CD4-positive, alpha-beta T cell treated with Interleukin-6 at 100 ng/mL for 8 hours (primary cell): ENCODE results near the gene ROPN1.
"Not testable (repeated sequence)": the region's sequence is repeated elsewhere in the genome, so short reads cannot be mapped to it uniquely, and the experiment has no call there.

Experiments used
- DNase-seq: peaks from one replicate; pipeline ENCODE4 v3.0.0-alpha.2; 2020; ENCODE audit warnings: mixed read lengths, low spot score

ROPN1 gene

GRCh38 chr3:123993818-123994217 lies 1.9 kb upstream of the ROPN1 start:
- no peak for DNase-seq

GRCh38 chr3:123986427-123986826 lies 5.5 kb downstream of the ROPN1 start:
- DNase-seq = no peak

DNA sequence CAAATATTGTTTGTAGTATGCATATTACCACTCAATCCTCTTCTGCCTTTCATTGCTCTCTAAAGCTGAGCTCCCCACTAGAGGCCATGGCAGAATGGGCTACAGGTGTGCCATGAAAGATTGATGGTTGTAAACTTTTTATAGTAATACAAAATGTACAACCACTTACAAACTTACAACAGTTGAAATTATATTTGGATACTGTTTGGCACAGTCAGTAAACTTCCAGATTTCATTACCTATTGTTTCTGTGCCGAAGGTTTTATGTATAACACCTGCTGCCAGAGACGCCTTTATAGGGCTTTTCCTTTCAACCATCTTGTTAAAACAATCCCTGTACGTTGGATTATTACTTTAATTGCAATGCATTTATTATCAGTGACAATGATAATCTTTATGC lies 7.0 kb downstream of the ROPN1 start:
- DNase-seq = no peak

- no peak for DNase-seq
Observed at GRCh38 chr3:123984350-123984749, 7.6 kb downstream of the ROPN1 start.

GRCh38 chr3:123981317-123981716 lies 10.6 kb downstream of the ROPN1 start:
- not testable (repeated sequence) for DNase-seq

- DNase-seq = no peak
Observed at GRCh38 chr3:123980539-123980938, 11.4 kb downstream of the ROPN1 start.

- not testable (repeated sequence) for DNase-seq
Observed at GRCh38 chr3:123979525-123980501, 12.1 kb downstream of the ROPN1 start.

DNA sequence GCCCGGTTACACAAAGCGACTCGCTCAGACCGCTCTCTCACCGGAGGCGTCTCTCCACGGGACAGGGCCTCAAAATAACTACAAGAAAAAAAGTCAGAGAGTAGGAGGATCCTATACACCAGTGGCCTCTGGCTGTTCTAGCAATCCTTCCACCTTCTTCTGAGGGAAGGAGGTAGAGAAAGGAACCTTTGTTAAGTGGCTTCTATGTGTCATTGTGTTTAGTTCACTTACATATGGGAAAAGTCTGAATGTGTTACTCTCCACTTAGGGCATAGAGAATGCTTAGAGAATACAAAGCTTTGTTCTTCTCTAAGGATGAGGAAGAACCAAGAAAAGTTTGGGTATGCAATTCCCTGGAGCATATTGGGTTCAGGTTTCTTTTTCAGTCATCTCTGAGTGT lies 15.0 kb downstream of the ROPN1 start:
- not testable (repeated sequence) for DNase-seq

GRCh38 chr3:123976181-123976898 lies 15.6 kb downstream of the ROPN1 start:
- DNase-seq = not testable (repeated sequence)

DNA sequence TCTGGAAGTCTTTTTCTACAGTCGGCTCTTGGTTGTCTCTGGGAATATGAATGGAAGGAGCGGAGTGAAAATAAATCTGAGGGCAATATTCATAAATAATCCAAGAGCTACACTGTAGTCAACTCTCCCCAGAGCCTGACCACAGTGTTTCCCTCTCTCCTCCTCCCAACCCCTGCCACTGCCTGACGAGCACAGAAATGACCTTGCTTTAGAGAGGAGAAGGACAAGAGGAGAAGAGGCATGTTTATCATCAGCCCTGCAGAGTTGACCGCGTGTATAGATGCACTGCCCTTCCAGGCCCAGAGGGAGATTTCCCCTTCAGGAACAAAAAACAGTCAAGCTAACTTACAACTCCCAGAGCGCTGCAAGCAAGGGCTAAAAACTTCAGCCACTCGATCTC lies 16.9 kb downstream of the ROPN1 start:
- not testable (repeated sequence) for DNase-seq

- no peak for DNase-seq
Observed at GRCh38 chr3:123971406-123971805, 20.5 kb downstream of the ROPN1 start.

DNA sequence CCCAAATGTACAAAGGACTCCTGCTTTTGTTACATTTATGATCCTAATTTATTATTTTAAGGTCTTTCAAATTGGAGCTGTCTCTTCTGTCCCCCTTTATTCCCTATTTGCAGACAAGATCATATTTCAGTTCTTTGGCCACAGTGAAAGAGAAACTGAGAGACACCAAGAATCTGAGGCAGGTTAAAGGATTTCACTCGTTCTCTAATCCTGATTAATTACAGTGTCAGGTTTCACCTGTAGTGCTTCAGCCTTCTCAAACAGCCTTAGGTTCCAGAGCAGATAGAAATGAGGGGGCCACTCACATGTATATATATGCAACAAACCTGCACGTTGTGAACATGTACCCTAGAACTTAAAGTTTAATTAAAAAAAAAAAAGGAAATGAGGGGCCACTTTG lies 24.7 kb downstream of the ROPN1 start:
- not testable (repeated sequence) for DNase-seq

DNA sequence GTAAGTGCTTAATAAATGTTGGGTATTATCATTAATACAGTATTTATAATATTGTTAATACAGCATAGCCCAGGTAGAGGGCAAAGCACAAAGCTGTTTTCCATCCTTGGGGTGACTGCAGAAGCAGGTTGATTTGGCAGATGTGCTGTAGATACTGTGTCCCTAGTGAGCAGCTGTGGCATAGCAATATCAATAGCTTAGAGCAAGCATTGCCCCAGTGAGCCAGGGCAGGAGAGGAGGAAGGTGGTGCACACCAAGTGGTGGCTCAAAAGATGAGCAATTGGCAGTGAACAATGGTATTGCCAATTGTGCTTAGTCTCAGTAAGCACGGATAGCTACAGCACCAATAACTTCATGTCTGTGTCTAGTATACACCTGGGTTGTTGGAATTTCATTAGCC lies 25.1 kb downstream of the ROPN1 start:
- not testable (repeated sequence) for DNase-seq

- DNase-seq = not testable (repeated sequence)
Observed at GRCh38 chr3:123964793-123965192, 27.1 kb downstream of the ROPN1 start.

- no peak for DNase-seq
Observed at GRCh38 chr3:123961508-123961856, 30.4 kb downstream of the ROPN1 start.

GRCh38 chr3:123960781-123961507 lies 31.0 kb downstream of the ROPN1 start, which contains the start of gene CCDC14:
Gene CCDC14, minus strand, starts transcription at chr3:123961229. Its CDS starts 56 bp downstream, at chr3:123961173.
- peak; percentile 64 for DNase-seq

GRCh38 chr3:123953735-123954134 lies 38.2 kb downstream of the ROPN1 start:
- no peak for DNase-seq

GRCh38 chr3:123952844-123953520 lies 38.9 kb downstream of the ROPN1 start:
- DNase-seq = no peak

GRCh38 chr3:123951522-123952447 lies 40.1 kb downstream of the ROPN1 start:
- DNase-seq = no peak

DNA sequence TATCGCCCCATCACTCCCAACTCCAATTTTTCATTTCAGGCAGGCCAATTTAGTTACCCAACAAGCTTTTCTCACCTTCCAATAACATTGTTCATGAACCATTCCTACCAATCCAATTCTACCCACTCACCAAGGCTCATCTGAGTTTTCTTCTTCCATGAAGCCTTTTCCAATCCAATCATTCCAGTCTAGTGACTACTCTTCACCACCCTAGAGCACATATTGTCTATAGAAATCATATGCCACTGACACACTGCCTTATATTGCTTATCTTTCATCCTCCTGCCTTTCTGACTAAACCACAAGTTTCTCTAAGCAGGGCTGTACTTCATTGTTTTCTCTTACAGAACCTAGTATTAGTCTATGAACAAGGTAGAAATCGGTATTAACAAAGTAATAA lies 42.3 kb downstream of the ROPN1 start:
- no peak for DNase-seq

GRCh38 chr3:123948449-123948848 lies 43.5 kb downstream of the ROPN1 start:
- DNase-seq = no peak
